Kidney (tissue), 14 donors: Measurements from ENCODE around the gene PRR5L. TPM values are rescaled to one million over a fixed set of nuclear protein-coding genes. Genes with fewer than 3 reads are reported as not detected.

ENCODE experiments used
- DNase-seq, 5 donors: peaks; one replicate each; pipeline ENCODE4 v3.0.0-alpha.2; 2013 to 2020
- FAIRE-seq: peaks from 2 replicates; lab custom pipeline; 2012; peaks lifted over from hg19 to GRCh38; lab: Jason Lieb, UNC
- H3K27ac ChIP-seq, 2 donors: one replicate each; pipeline ENCODE4 v1.7.0; 2013; ENCODE audit warnings: low read depth in 2 of 2, low read length in 2 of 2, inconsistent platforms in 1 of 2
- H3K27me3 ChIP-seq: one replicate; pipeline ENCODE4 v1.7.1; 2013; ENCODE audit warnings: low read length, inconsistent platforms; ENCODE audit not compliant: control insufficient read depth, insufficient read depth
- H3K36me3 ChIP-seq, 3 donors: one replicate each; pipeline versions ENCODE4 v1.7.0 to v1.7.1; 2013; ENCODE audit warnings: low read length in 3 of 3, control low read depth in 1 of 3, inconsistent platforms in 1 of 3; ENCODE audit not compliant: insufficient read depth in 3 of 3, control insufficient read depth in 2 of 3
- H3K4me1 ChIP-seq, 3 donors: one replicate each; pipeline versions ENCODE4 v1.7.0 to v1.7.1; 2013; ENCODE audit warnings: low read length in 3 of 3, inconsistent platforms in 1 of 3, low read depth in 1 of 3; ENCODE audit not compliant: control insufficient read depth in 2 of 3, insufficient read depth in 2 of 3
- H3K4me3 ChIP-seq, 3 donors: one replicate each; pipeline versions ENCODE4 v1.7.0 to v1.8.1; 2013; ENCODE audit warnings: low read length in 3 of 3, control low read depth in 1 of 3, inconsistent platforms in 1 of 3
- H3K9ac ChIP-seq, 3 donors: one replicate each; pipeline versions ENCODE4 v1.7.0 to v1.7.1; 2013; ENCODE audit warnings: low read length in 3 of 3, control low read depth in 1 of 3, inconsistent platforms in 1 of 3
- H3K9me3 ChIP-seq, 3 donors: one replicate each; pipeline versions ENCODE4 v1.7.0 to v1.7.1; 2013; ENCODE audit warnings: low read length in 3 of 3, control low read depth in 1 of 3, inconsistent platforms in 1 of 3; ENCODE audit not compliant: control insufficient read depth in 2 of 3, insufficient read depth in 1 of 3
- intact Hi-C: fragments of 100-400 bp; cut with DNase I; formaldehyde crosslinking; loops from one replicate; pipeline ENCODE4 v1.11.1; 2022
- polyA plus RNA-seq: library from polyadenylated mRNA; stranded (reverse); fragments of 350-450 nt; fragmentation: Illumina TruSeq; extraction: RNeasy Lipid Tissue Mini Kit (QIAGEN cat#74804); gene quantifications from one replicate; pipeline ENCODE4 v1.2.3, GENCODE V29; 2014; ENCODE audit warnings: low read depth, low replicate concordance; ENCODE audit not compliant: insufficient read depth
- total RNA-seq: library from RNA; stranded (reverse); fragmentation: NEBNext Ultra II Directional; extraction: Animal tissue kit (Norgen Biotek cat#: 25700); gene quantifications from one replicate; pipeline ENCODE4 v1.2.1, GENCODE V29; 2021
- TF ChIP-seq, protein P1 (sequence below): IDR thresholded peaks from 3 replicates; pipeline ENCODE4 v1.5.1; 2012; ENCODE audit warnings: mild to moderate bottlenecking, moderate library complexity, borderline replicate concordance; ENCODE audit not compliant: insufficient read depth; ENCODE audit errors: extremely low read depth
- donor health status: control.
- donor health status: control.
- donor health status: control.
- donor health status: control.
- donor health status: control.
- donor health status: DM: yes; HTN: yes; CAD: no.
- donor health status: Normal renal cell carcinoma (clear cell type).

PRR5L gene
- total and polyA plus RNA-seq, 2 donors from 2014 or later, result 6.3 to 17.5 TPM

GRCh38 chr11:36451045-36451444 is 155.0 kb downstream of the PRR5L start:
- TF ChIP-seq, protein P1, sequence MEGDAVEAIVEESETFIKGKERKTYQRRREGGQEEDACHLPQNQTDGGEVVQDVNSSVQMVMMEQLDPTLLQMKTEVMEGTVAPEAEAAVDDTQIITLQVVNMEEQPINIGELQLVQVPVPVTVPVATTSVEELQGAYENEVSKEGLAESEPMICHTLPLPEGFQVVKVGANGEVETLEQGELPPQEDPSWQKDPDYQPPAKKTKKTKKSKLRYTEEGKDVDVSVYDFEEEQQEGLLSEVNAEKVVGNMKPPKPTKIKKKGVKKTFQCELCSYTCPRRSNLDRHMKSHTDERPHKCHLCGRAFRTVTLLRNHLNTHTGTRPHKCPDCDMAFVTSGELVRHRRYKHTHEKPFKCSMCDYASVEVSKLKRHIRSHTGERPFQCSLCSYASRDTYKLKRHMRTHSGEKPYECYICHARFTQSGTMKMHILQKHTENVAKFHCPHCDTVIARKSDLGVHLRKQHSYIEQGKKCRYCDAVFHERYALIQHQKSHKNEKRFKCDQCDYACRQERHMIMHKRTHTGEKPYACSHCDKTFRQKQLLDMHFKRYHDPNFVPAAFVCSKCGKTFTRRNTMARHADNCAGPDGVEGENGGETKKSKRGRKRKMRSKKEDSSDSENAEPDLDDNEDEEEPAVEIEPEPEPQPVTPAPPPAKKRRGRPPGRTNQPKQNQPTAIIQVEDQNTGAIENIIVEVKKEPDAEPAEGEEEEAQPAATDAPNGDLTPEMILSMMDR, result no peak
- Histone ChIP-seq H3K4me3 (no peak overlapping the region), H3K27ac (no peak overlapping the region), H3K27me3 (no peaks in the 10 kb centered on the region), H3K36me3 (peaks cover 0 to 2% (median 1%) of the 10 kb centered on the region in 3 donors), H3K9ac (no peak overlapping the region), H3K4me1 (peaks cover 3 to 30% (median 18%) of the 10 kb centered on the region in 3 donors), H3K9me3 (no peaks in the 10 kb centered on the region)
- no peak for FAIRE-seq
- intact Hi-C loops, result no loop called here
- DNase-seq, result no peak

DNA sequence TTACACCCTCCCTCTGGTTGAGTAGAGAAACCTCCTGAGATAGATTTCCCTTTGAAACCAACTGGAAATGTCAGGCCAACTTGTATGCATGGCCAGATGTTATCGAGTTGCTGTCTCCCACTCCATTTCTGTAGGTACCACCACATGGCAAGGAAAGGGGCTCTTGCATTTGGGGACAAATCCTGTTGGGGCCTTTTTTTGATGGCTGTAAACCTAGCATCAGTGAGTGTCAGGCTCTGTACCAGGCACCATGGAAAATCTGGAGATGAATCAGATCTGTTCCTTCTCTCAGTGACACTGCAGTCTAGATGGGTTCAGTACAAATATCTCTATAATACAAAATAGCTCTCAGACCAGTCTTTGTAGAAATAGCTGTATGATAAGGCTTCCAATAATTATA is 155.6 kb downstream of the PRR5L start:
- TF ChIP-seq, protein P1, result no peak
- peaks cover 0 to 2% (median 0%) of the 10 kb centered on the region in 3 donors for H3K36me3 ChIP-seq
- no peaks in the 10 kb centered on the region for H3K9me3 ChIP-seq
- no peak overlapping the region for H3K4me3 ChIP-seq
- DNase-seq (no peak), FAIRE-seq (no peak)
- no peaks in the 10 kb centered on the region for H3K27me3 ChIP-seq
- no peak overlapping the region for H3K27ac ChIP-seq
- intact Hi-C loops, result no loop called here
- no peak overlapping the region for H3K9ac ChIP-seq
- peaks cover 3 to 32% (median 18%) of the 10 kb centered on the region in 3 donors for H3K4me1 ChIP-seq

- peaks cover 0 to 2% (median 0%) of the 10 kb centered on the region in 3 donors for H3K36me3 ChIP-seq
- DNase-seq (no peak), FAIRE-seq (no peak)
- H3K4me3 ChIP-seq, result no peak overlapping the region
- TF ChIP-seq, protein P1, result no peak
- peaks cover 3 to 28% (median 18%) of the 10 kb centered on the region in 3 donors for H3K4me1 ChIP-seq
- H3K27ac ChIP-seq, result no peak overlapping the region
- intact Hi-C loops, result no loop called here
- no peaks in the 10 kb centered on the region for H3K9me3 ChIP-seq
- H3K9ac ChIP-seq, result no peak overlapping the region
- H3K27me3 ChIP-seq, result no peaks in the 10 kb centered on the region
Observed at GRCh38 chr11:36452236-36452940, 156.3 kb downstream of the PRR5L start.
